Measurements from ENCODE around the gene SCN3A. TPM values are rescaled to one million over a fixed set of nuclear protein-coding genes. Genes with fewer than 3 reads are reported as not detected.

Gene SCN3A
- total RNA-seq, 1 experiment from 2014 or later: not detected

GRCh38 chr2:165112789-165113188, 91.1 kb downstream of the SCN3A start:
- ATAC-seq (no peak), DNase-seq (ENCODE audit: low read depth, low spot score) (no peak)
- no TSS peak for BruUV-seq (replicated peaks)
- POLR2A ChIA-PET: no interaction called here
- CTCF ChIA-PET: no interaction called here
- in situ Hi-C loops (cut with HindIII; ENCODE audit: low pct_unique_long_range_greater_than_20kb, low sequenced_read_pairs): no loop called here
- H3K4me1 ChIP-seq (ENCODE audit: control insufficient read depth, insufficient read depth, low read length): no peaks in the 10 kb centered on the region
- H3K36me3 ChIP-seq (ENCODE audit: control insufficient read depth, insufficient read depth, low read length): no peaks in the 10 kb centered on the region
- TF ChIP-seq, protein P1, sequence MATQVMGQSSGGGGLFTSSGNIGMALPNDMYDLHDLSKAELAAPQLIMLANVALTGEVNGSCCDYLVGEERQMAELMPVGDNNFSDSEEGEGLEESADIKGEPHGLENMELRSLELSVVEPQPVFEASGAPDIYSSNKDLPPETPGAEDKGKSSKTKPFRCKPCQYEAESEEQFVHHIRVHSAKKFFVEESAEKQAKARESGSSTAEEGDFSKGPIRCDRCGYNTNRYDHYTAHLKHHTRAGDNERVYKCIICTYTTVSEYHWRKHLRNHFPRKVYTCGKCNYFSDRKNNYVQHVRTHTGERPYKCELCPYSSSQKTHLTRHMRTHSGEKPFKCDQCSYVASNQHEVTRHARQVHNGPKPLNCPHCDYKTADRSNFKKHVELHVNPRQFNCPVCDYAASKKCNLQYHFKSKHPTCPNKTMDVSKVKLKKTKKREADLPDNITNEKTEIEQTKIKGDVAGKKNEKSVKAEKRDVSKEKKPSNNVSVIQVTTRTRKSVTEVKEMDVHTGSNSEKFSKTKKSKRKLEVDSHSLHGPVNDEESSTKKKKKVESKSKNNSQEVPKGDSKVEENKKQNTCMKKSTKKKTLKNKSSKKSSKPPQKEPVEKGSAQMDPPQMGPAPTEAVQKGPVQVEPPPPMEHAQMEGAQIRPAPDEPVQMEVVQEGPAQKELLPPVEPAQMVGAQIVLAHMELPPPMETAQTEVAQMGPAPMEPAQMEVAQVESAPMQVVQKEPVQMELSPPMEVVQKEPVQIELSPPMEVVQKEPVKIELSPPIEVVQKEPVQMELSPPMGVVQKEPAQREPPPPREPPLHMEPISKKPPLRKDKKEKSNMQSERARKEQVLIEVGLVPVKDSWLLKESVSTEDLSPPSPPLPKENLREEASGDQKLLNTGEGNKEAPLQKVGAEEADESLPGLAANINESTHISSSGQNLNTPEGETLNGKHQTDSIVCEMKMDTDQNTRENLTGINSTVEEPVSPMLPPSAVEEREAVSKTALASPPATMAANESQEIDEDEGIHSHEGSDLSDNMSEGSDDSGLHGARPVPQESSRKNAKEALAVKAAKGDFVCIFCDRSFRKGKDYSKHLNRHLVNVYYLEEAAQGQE (IDR thresholded peaks at IDR 0.05; ENCODE audit: insufficient read depth in 1 of 2, low read depth in 2 of 2, low read length in 1 of 2): no peak
- TF ChIP-seq TCF7L2 (IDR thresholded peaks at IDR 0.05; ENCODE audit: low read depth, low read length): no peak
- no peak for TF ChIP-seq POLR2AphosphoS5 (IDR thresholded peaks at IDR 0.05; ENCODE audit: low read depth, low read length)
- intact Hi-C loops (cut with micrococcal nuclease; ENCODE audit: unreplicated experiment): no loop called here
- no peak overlapping the region for H3K4me3 ChIP-seq (ENCODE audit: low read depth in 2 of 2, low read length in 2 of 2)
- H3K9me3 ChIP-seq (ENCODE audit: control insufficient read depth, insufficient read depth, low read depth, low read length): no peaks in the 10 kb centered on the region
- H3K27me3 ChIP-seq (ENCODE audit: control insufficient read depth, insufficient read depth, low read length): no peaks in the 10 kb centered on the region
- H3K27ac ChIP-seq (ENCODE audit: low read length): no peak overlapping the region

GRCh38 chr2:165112133-165112573, 91.7 kb downstream of the SCN3A start:
- ChIA-PET CTCF (no interaction called here), POLR2A (no interaction called here)

More at GRCh38 chr2:165112133-165112573, 91.7 kb downstream of the SCN3A start:
- BruUV-seq (replicated peaks): no TSS peak
- H3K27ac ChIP-seq (ENCODE audit: low read length): no peak overlapping the region
- intact Hi-C loops (cut with micrococcal nuclease; ENCODE audit: unreplicated experiment): no loop called here
- no peaks in the 10 kb centered on the region for H3K27me3 ChIP-seq (ENCODE audit: control insufficient read depth, insufficient read depth, low read length)
- no peaks in the 10 kb centered on the region for H3K9me3 ChIP-seq (ENCODE audit: control insufficient read depth, insufficient read depth, low read depth, low read length)
- H3K4me3 ChIP-seq (ENCODE audit: low read depth in 2 of 2, low read length in 2 of 2): no peak overlapping the region
- DNase-seq (ENCODE audit: low read depth, low spot score): no peak
- no peaks in the 10 kb centered on the region for H3K4me1 ChIP-seq (ENCODE audit: control insufficient read depth, insufficient read depth, low read length)
- no peak for ATAC-seq
- in situ Hi-C loops (cut with HindIII; ENCODE audit: low pct_unique_long_range_greater_than_20kb, low sequenced_read_pairs): no loop called here
- no peaks in the 10 kb centered on the region for H3K36me3 ChIP-seq (ENCODE audit: control insufficient read depth, insufficient read depth, low read length)
- TF ChIP-seq POLR2AphosphoS5 (IDR thresholded peaks at IDR 0.05; ENCODE audit: low read depth, low read length): no peak
- no peak for TF ChIP-seq TCF7L2 (IDR thresholded peaks at IDR 0.05; ENCODE audit: low read depth, low read length)
- no peak for TF ChIP-seq SIN3A (IDR thresholded peaks at IDR 0.05; ENCODE audit: borderline replicate concordance, insufficient read depth, low read depth, low read length)
- TF ChIP-seq, protein P1 (IDR thresholded peaks at IDR 0.05; ENCODE audit: insufficient read depth in 1 of 2, low read depth in 2 of 2, low read length in 1 of 2): no peak
- no peak for TF ChIP-seq CTCF (IDR thresholded peaks at IDR 0.05)
